ENCODE measurements around the gene AVPI1. TPM values are rescaled to one million over a fixed set of nuclear protein-coding genes. Genes with fewer than 3 reads are reported as not detected.

The AVPI1 gene
- total and polyA plus RNA-seq, 2 donors (not counting 3 experiments of a cell fraction or from before 2014, with no cell fraction given), result 2.4 to 3.7 TPM

- ChIA-PET CTCF (interaction anchor here (0.9 to 2.4 kb wide), 2 partner anchors 9 to 15 kb away, joined by 3 to 6 read pairs; no protein-coding TSS in a partner anchor), POLR2A (no interaction called here)
- Histone ChIP-seq H3K27me3 (ENCODE audit: control insufficient read depth in 2 of 2, insufficient read depth in 2 of 2, low read length in 2 of 2) (no peaks in the 10 kb centered on the region), H3K36me3 (ENCODE audit: control insufficient read depth in 2 of 2, extremely low read depth in 1 of 2, insufficient read depth in 2 of 2, low read length in 2 of 2) (peaks cover 12 to 14% of the 10 kb centered on the region in 2 experiments), H3K4me1 (ENCODE audit: control insufficient read depth, extremely low read depth, insufficient read depth, low read length) (no peaks in the 10 kb centered on the region), H3K79me2 (ENCODE audit: control insufficient read depth, insufficient read depth, low read length) (no peaks in the 10 kb centered on the region), H4K20me1 (replicated peaks; ENCODE audit: control insufficient read depth, extremely low read depth, insufficient read depth, low read length) (no peaks in the 10 kb centered on the region), H3K27ac (ENCODE audit: insufficient read depth, low read depth, low read length) (no peak overlapping the region), H3K9ac (replicated peaks; ENCODE audit: extremely low read depth, insufficient read depth, low read length) (no peak overlapping the region), H2AFZ (ENCODE audit: low read depth, low read length) (no peak overlapping the region), H3K4me2 (ENCODE audit: insufficient read depth, low read length) (no peak overlapping the region), H3K4me3 (replicated peaks in 1 of 3; ENCODE audit: insufficient read depth in 1 of 3, low read depth in 1 of 3, low read length in 3 of 3) (no peak overlapping the region), H3K9me3 (replicated peaks; ENCODE audit: control insufficient read depth, insufficient read depth, low read length) (no peaks in the 10 kb centered on the region), H3K9me1 (replicated peaks; ENCODE audit: control insufficient read depth, extremely low read depth, insufficient read depth, low read length) (no peaks in the 10 kb centered on the region)
- dilution Hi-C loops (cut with MboI; ENCODE audit: extremely low pct_ligation_motif_present, low sequenced_read_pairs) (no loop called here), intact Hi-C loops (cut with micrococcal nuclease) (no loop called here)
- TF ChIP-seq POLR2A (IDR thresholded peaks at IDR 0.05; ENCODE audit: low read depth, low read length), result no peak
- TF ChIP-seq MYC (IDR thresholded peaks at IDR 0.05; ENCODE audit: low read depth, low read length), result no peak
- TF ChIP-seq FOS (IDR thresholded peaks at IDR 0.05; ENCODE audit: borderline replicate concordance, insufficient read depth, low read length), result no peak
- TF ChIP-seq CTCF (IDR thresholded peaks at IDR 0.05; ENCODE audit: extremely low read depth in 1 of 2, insufficient read depth in 1 of 2, low read depth in 1 of 2, low read length in 2 of 2), result no peak
- TF ChIP-seq POLR2AphosphoS5 (IDR thresholded peaks at IDR 0.05; ENCODE audit: insufficient read depth, low read depth, low read length), result no peak
- no peak for TF ChIP-seq GATA2 (IDR thresholded peaks at IDR 0.05; ENCODE audit: insufficient read depth, insufficient read length, low read depth, low read length)
- no peak for TF ChIP-seq MAX (IDR thresholded peaks at IDR 0.05; ENCODE audit: insufficient read depth, insufficient read length)
- TF ChIP-seq JUN (IDR thresholded peaks at IDR 0.05; ENCODE audit: borderline replicate concordance, insufficient read depth, insufficient read length, low read depth), result no peak
- DNase-seq (ENCODE audit: low read depth, low spot score) (no peak), FAIRE-seq (no peak)
- no TSS peak for BruUV-seq (replicated peaks)
These were observed 19.6 kb downstream of the AVPI1 start for GRCh38 chr10:97667463-97667862.

Measured in endothelial cell of umbilical vein (primary cell).